ENCODE data around the gene FBXO7.

Gene FBXO7

GRCh38 chr22:32474635-32475467 is at the start of gene FBXO7:
TSS of gene FBXO7 (plus strand) at chr22:32474811. CDS start at chr22:32475003, 192 bp downstream.
- DNase-seq (ENCODE audit: extremely low read depth, insufficient read length) = peak; percentile 91
- Histone ChIP-seq H3K36me3 (ENCODE audit: control insufficient read depth, insufficient read depth, low read length) (no peaks in the 10 kb centered on the region), H3K4me3 (replicated peaks; ENCODE audit: low read depth, low read length) (peak within 1 kb of the TSS; percentile 90), H3K27me3 (replicated peaks; ENCODE audit: control insufficient read depth, insufficient read depth, low read length) (no peaks in the 10 kb centered on the region)
- peak; percentile 56 for TF ChIP-seq CTCF (IDR thresholded peaks at IDR 0.05; ENCODE audit: insufficient read depth, low read length, poor library complexity, severe bottlenecking)

GRCh38 chr22:32426881-32427280 is 47.7 kb upstream of the FBXO7 start:
- Histone ChIP-seq H3K36me3 (ENCODE audit: control insufficient read depth, insufficient read depth, low read length) (no peaks in the 10 kb centered on the region), H3K27me3 (replicated peaks; ENCODE audit: control insufficient read depth, insufficient read depth, low read length) (peaks cover 1% of the 10 kb centered on the region; the same call in 1 of the 2 replicates), H3K4me3 (replicated peaks; ENCODE audit: low read depth, low read length) (no peak overlapping the region)
- TF ChIP-seq CTCF (IDR thresholded peaks at IDR 0.05; ENCODE audit: insufficient read depth, low read length, poor library complexity, severe bottlenecking) = no peak
- DNase-seq (ENCODE audit: extremely low read depth, insufficient read length) = no peak

GRCh38 chr22:32430352-32430751 is 44.3 kb upstream of the FBXO7 start:
- peaks cover 2% of the 10 kb centered on the region; the same call in 1 of the 2 replicates for H3K27me3 ChIP-seq (replicated peaks; ENCODE audit: control insufficient read depth, insufficient read depth, low read length)
- no peak for TF ChIP-seq CTCF (IDR thresholded peaks at IDR 0.05; ENCODE audit: insufficient read depth, low read length, poor library complexity, severe bottlenecking)
- H3K4me3 ChIP-seq (replicated peaks; ENCODE audit: low read depth, low read length) = no peak overlapping the region
- DNase-seq (ENCODE audit: extremely low read depth, insufficient read length) = no peak
- H3K36me3 ChIP-seq (ENCODE audit: control insufficient read depth, insufficient read depth, low read length) = no peaks in the 10 kb centered on the region

- H3K36me3 ChIP-seq (ENCODE audit: control insufficient read depth, insufficient read depth, low read length) = no peaks in the 10 kb centered on the region
- peak; percentile 58 for TF ChIP-seq CTCF (IDR thresholded peaks at IDR 0.05; ENCODE audit: insufficient read depth, low read length, poor library complexity, severe bottlenecking)
Observed at GRCh38 chr22:32444068-32444467, 30.5 kb upstream of the FBXO7 start.

GRCh38 chr22:32446321-32446720 is 28.3 kb upstream of the FBXO7 start:
- Histone ChIP-seq H3K27me3 (replicated peaks; ENCODE audit: control insufficient read depth, insufficient read depth, low read length) (no peaks in the 10 kb centered on the region), H3K4me3 (replicated peaks; ENCODE audit: low read depth, low read length) (no peak overlapping the region), H3K36me3 (ENCODE audit: control insufficient read depth, insufficient read depth, low read length) (no peaks in the 10 kb centered on the region)
- no peak for DNase-seq (ENCODE audit: extremely low read depth, insufficient read length)
- TF ChIP-seq CTCF (IDR thresholded peaks at IDR 0.05; ENCODE audit: insufficient read depth, low read length, poor library complexity, severe bottlenecking) = no peak

More at GRCh38 chr22:32444068-32444467, 30.5 kb upstream of the FBXO7 start:
- Histone ChIP-seq H3K4me3 (replicated peaks; ENCODE audit: low read depth, low read length) (no peak overlapping the region), H3K27me3 (replicated peaks; ENCODE audit: control insufficient read depth, insufficient read depth, low read length) (no peaks in the 10 kb centered on the region)
- no peak for DNase-seq (ENCODE audit: extremely low read depth, insufficient read length)

All from GM06990 (cell line).